Natural killer cell (primary cell): ENCODE results near the gene PCDHGA7. TPM values are rescaled to one million over a fixed set of nuclear protein-coding genes. Genes with fewer than 3 reads are reported as not detected.

ENCODE experiments used
- ATAC-seq, 3 donors: fragments of 150-1000 bp in 2 of 3; fragments of 200-7000 bp in 1 of 3; cut with Tn5 transposase; 1 replicate in 1 of 3; 2 replicates in 2 of 3; pipeline ENCODE4 v1.10.0; 2021; ENCODE audit warnings: mild to moderate bottlenecking in 2 of 3, moderate library complexity in 2 of 3
- DNase-seq, 2 donors: peaks; one replicate each; pipeline versions ENCODE4 v3.0.0 to v3.0.0-alpha.2; 2013 to 2021; ENCODE audit warnings: mixed read lengths in 1 of 2
- H3K27ac ChIP-seq: one replicate; pipeline ENCODE4 v1.5.1; 2013; ENCODE audit warnings: mild to moderate bottlenecking, low read length
- H3K27me3 ChIP-seq: one replicate; pipeline ENCODE4 v1.6.1; 2013; ENCODE audit warnings: low read length; ENCODE audit not compliant: control insufficient read depth, insufficient read depth
- H3K36me3 ChIP-seq: one replicate; pipeline ENCODE4 v1.6.1; 2013; ENCODE audit warnings: low read length; ENCODE audit not compliant: control insufficient read depth, insufficient read depth
- H3K4me1 ChIP-seq: one replicate; pipeline ENCODE4 v1.6.1; 2013; ENCODE audit warnings: low read length; ENCODE audit not compliant: control insufficient read depth, insufficient read depth
- H3K4me3 ChIP-seq: one replicate; pipeline ENCODE4 v1.5.1; 2013; ENCODE audit warnings: low read length
- H3K9me3 ChIP-seq: one replicate; pipeline ENCODE4 v1.6.1; 2013; ENCODE audit warnings: low read length; ENCODE audit not compliant: control insufficient read depth, insufficient read depth
- H3K27ac Mint-ChIP-seq, 2 donors: one replicate each; pipeline ENCODE4 v1.8.0; 2022; ENCODE audit warnings: mild to moderate bottlenecking in 2 of 2, mixed read lengths in 2 of 2, moderate library complexity in 1 of 2
- H3K27me3 Mint-ChIP-seq, 2 donors: one replicate each; pipeline ENCODE4 v1.8.0; 2022; ENCODE audit warnings: low read depth in 2 of 2, mixed read lengths in 2 of 2
- H3K36me3 Mint-ChIP-seq: one replicate; pipeline ENCODE4 v1.8.0; 2022; ENCODE audit warnings: mixed read lengths
- H3K4me1 Mint-ChIP-seq, 2 donors: one replicate each; pipeline ENCODE4 v1.8.0; 2022; ENCODE audit warnings: mixed read lengths in 2 of 2
- H3K4me3 Mint-ChIP-seq: one replicate; pipeline ENCODE4 v1.8.0; 2022; ENCODE audit warnings: mild to moderate bottlenecking, moderate library complexity, mixed read lengths
- H3K9me3 Mint-ChIP-seq, 2 donors: one replicate each; pipeline ENCODE4 v1.8.0; 2022; ENCODE audit warnings: mixed read lengths in 2 of 2
- CTCF ChIP-seq: fragments of 200-600 bp; IDR thresholded peaks from one replicate; pipeline ENCODE4 v1.8.0; 2022; ENCODE audit warnings: antibody characterized with exemption
- WGBS: methylation state at CpG from one replicate; pipeline ENCODE4 v1.1.7; 2013; ENCODE audit warnings: missing lambda C conversion rate; ENCODE audit not compliant: insufficient coverage; 5-methylcytosine and 5-hydroxymethylcytosine counted together
- intact Hi-C: fragments of 100-400 bp; cut with micrococcal nuclease; formaldehyde crosslinking; loops from one replicate; pipeline ENCODE4 v1.14.2; 2022
- total RNA-seq, 4 donors: library from RNA; stranded (reverse); fragments of 120-200 nt in 1 of 4; gene quantifications; one replicate each; pipeline versions ENCODE4 v1.2.3 to v1.2.4, GENCODE V29; 2013 to 2022

Gene PCDHGA7
- total RNA-seq, 3 donors from 2014 or later (not counting 1 experiment from before 2014, with no cell fraction given): 0.26 to 0.68 TPM; not detected in 1

GRCh38 chr5:141369994-141370848 is 12.3 kb upstream of the PCDHGA7 start, which contains the start of gene PCDHGB3:
Gene PCDHGB3 (plus strand): TSS chr5:141370242. CDS start chr5:141370395, 153 bp downstream.
- H3K4me1 Mint-ChIP-seq: peaks cover 4 to 7% of the 10 kb centered on the region in 2 donors
- Histone ChIP-seq H3K9me3 (peaks cover 38% of the 10 kb centered on the region), H3K27me3 (peaks cover 62% of the 10 kb centered on the region), H3K36me3 (no peaks in the 10 kb centered on the region), H3K4me1 (no peaks in the 10 kb centered on the region), H3K4me3 (peak within 1 kb of the TSS; percentile 1), H3K27ac (no peak within 1 kb of the TSS)
- peak within 1 kb of the TSS; percentile 82 for H3K4me3 Mint-ChIP-seq
- intact Hi-C loops: no loop called here
- WGBS: 21% methylated on average over 32 of the region's 32 CpGs
- H3K36me3 Mint-ChIP-seq: peaks cover 4% of the 10 kb centered on the region
- DNase-seq (peak in 1 of 2 donors; percentile 57), ATAC-seq (peak; percentile 72 to 79 (median 77))
- H3K27ac Mint-ChIP-seq: peak within 1 kb of the TSS in 1 of 2 donors; percentile 58
- peaks cover 0 to 2% of the 10 kb centered on the region in 2 donors for H3K9me3 Mint-ChIP-seq
- TF ChIP-seq CTCF: no peak
- H3K27me3 Mint-ChIP-seq: peaks cover 58 to 76% of the 10 kb centered on the region in 2 donors

- H3K4me1 Mint-ChIP-seq: peaks cover 4 to 7% of the 10 kb centered on the region in 2 donors
- no peaks in the 10 kb centered on the region for H3K36me3 Mint-ChIP-seq
- peaks cover 52 to 61% of the 10 kb centered on the region in 2 donors for H3K27me3 Mint-ChIP-seq
- no peak overlapping the region for H3K27ac Mint-ChIP-seq
- Histone ChIP-seq H3K27ac (no peak overlapping the region), H3K9me3 (peaks cover 39% of the 10 kb centered on the region), H3K4me1 (no peaks in the 10 kb centered on the region), H3K4me3 (no peak overlapping the region), H3K27me3 (peaks cover 50% of the 10 kb centered on the region), H3K36me3 (no peaks in the 10 kb centered on the region)
- ATAC-seq: no peak
- no peak for DNase-seq
- intact Hi-C loops: no loop called here
- TF ChIP-seq CTCF: no peak
- 43% methylated on average over 69 of the region's 69 CpGs for WGBS
- no peak overlapping the region for H3K4me3 Mint-ChIP-seq
- H3K9me3 Mint-ChIP-seq: peaks cover 0 to 2% of the 10 kb centered on the region in 2 donors
Observed at GRCh38 chr5:141371572-141372475, 10.7 kb upstream of the PCDHGA7 start.

GRCh38 chr5:141373673-141374317 is 8.7 kb upstream of the PCDHGA7 start, which contains the start of gene PCDHGA6:
Gene PCDHGA6 (plus strand): TSS chr5:141373891. CDS start chr5:141374084, 193 bp downstream.
- peaks cover 42% of the 10 kb centered on the region for H3K9me3 ChIP-seq
- no peak within 1 kb of the TSS for H3K27ac Mint-ChIP-seq
- no peaks in the 10 kb centered on the region for H3K36me3 Mint-ChIP-seq
- no peak for TF ChIP-seq CTCF
- H3K27ac ChIP-seq: no peak within 1 kb of the TSS
- no peaks in the 10 kb centered on the region for H3K4me1 ChIP-seq
- H3K27me3 ChIP-seq: peaks cover 44% of the 10 kb centered on the region
- peak within 1 kb of the TSS; percentile 7 for H3K4me3 Mint-ChIP-seq
- H3K36me3 ChIP-seq: no peaks in the 10 kb centered on the region
- 28% methylated on average over 27 of the region's 27 CpGs for WGBS
- peaks cover 46 to 62% of the 10 kb centered on the region in 2 donors for H3K27me3 Mint-ChIP-seq
- intact Hi-C loops: no loop called here
- H3K9me3 Mint-ChIP-seq: no peaks in the 10 kb centered on the region
- H3K4me3 ChIP-seq: no peak within 1 kb of the TSS
- H3K4me1 Mint-ChIP-seq: peaks cover 4 to 7% of the 10 kb centered on the region in 2 donors
- ATAC-seq (no peak), DNase-seq (peak in 1 of 2 donors; percentile 28)
